Activated CD8-positive, alpha-beta T cell treated with anti-CD3 and anti-CD28 coated beads for 36 hours (primary cell): ENCODE data around the gene VAV2. TPM values are rescaled to one million over a fixed set of nuclear protein-coding genes. Genes with fewer than 3 reads are reported as not detected.

ENCODE experiments used
- ATAC-seq: fragments of 200-7000 bp; cut with Tn5 transposase; one replicate; pipeline ENCODE4 v1.10.0; 2021; ENCODE audit warnings: mild to moderate bottlenecking, moderate library complexity
- CTCF ChIA-PET: fragments of 350-600 bp; sonication (Branson Sonifier 250); formaldehyde crosslinking; loops from one replicate; lab custom pipeline; 2021; ENCODE audit warnings: antibody characterized with exemption; lab: Charles Lee
- POLR2A ChIA-PET: fragments of 350-600 bp; sonication (Branson Sonifier 250); formaldehyde crosslinking; loops from one replicate; lab custom pipeline; 2021; ENCODE audit warnings: antibody characterized with exemption; lab: Charles Lee
- DNase-seq: peaks from one replicate; pipeline ENCODE4 v3.0.0-alpha.2; 2020
- H3K27ac Mint-ChIP-seq: one replicate; pipeline ENCODE4 v1.8.0; 2021; ENCODE audit warnings: mild to moderate bottlenecking, mixed read lengths
- H3K27me3 Mint-ChIP-seq: one replicate; pipeline ENCODE4 v1.8.0; 2021; ENCODE audit warnings: mixed read lengths
- H3K36me3 Mint-ChIP-seq: one replicate; pipeline ENCODE4 v1.8.0; 2021; ENCODE audit warnings: low read depth, mixed read lengths
- H3K4me1 Mint-ChIP-seq: one replicate; pipeline ENCODE4 v1.8.0; 2021; ENCODE audit warnings: low read depth, mixed read lengths
- H3K4me3 Mint-ChIP-seq: one replicate; pipeline ENCODE4 v1.8.0; 2021; ENCODE audit warnings: mild to moderate bottlenecking, moderate library complexity, mixed read lengths
- H3K9me3 Mint-ChIP-seq: one replicate; pipeline ENCODE4 v1.8.0; 2021; ENCODE audit warnings: mixed read lengths
- CTCF ChIP-seq: fragments of 200-600 bp; IDR thresholded peaks from one replicate; pipeline ENCODE4 v1.8.0; 2022; ENCODE audit warnings: antibody characterized with exemption, mild to moderate bottlenecking
- intact Hi-C: fragments of 100-400 bp; cut with micrococcal nuclease; formaldehyde crosslinking; loops from one replicate; pipeline ENCODE4 v1.10.0; 2022
- total RNA-seq, 2 experiments: library from RNA; stranded (reverse); gene quantifications; one replicate each; pipeline ENCODE4 v1.2.3, GENCODE V29; 2021

The VAV2 gene
- total RNA-seq, 2 experiments from 2014 or later: 5.1 to 5.4 TPM

- Mint-ChIP-seq H3K36me3 (no peaks in the 10 kb centered on the region), H3K4me1 (no peaks in the 10 kb centered on the region), H3K4me3 (no peak overlapping the region), H3K27ac (no peak overlapping the region), H3K27me3 (no peaks in the 10 kb centered on the region), H3K9me3 (no peaks in the 10 kb centered on the region)
- intact Hi-C loops: no loop called here
- TF ChIP-seq CTCF: no peak
- CTCF ChIA-PET: interaction anchor here (1.0 kb wide), 1 partner anchor 14 kb away, joined by 3 read pairs; no protein-coding TSS in a partner anchor
- ATAC-seq (no peak), DNase-seq (no peak)
- POLR2A ChIA-PET: no interaction called here
Measured at GRCh38 chr9:133979921-133980863, 11.9 kb downstream of the VAV2 start.

GRCh38 chr9:133979273-133979920 lies 12.7 kb downstream of the VAV2 start:
- ChIA-PET POLR2A (no interaction called here), CTCF (interaction anchor here (0.9 kb wide), 1 partner anchor 14 kb away, joined by 3 read pairs; no protein-coding TSS in a partner anchor)
- H3K9me3 Mint-ChIP-seq: no peaks in the 10 kb centered on the region
- no peaks in the 10 kb centered on the region for H3K36me3 Mint-ChIP-seq
- DNase-seq (no peak), ATAC-seq (no peak)
- no peaks in the 10 kb centered on the region for H3K4me1 Mint-ChIP-seq
- no peak overlapping the region for H3K4me3 Mint-ChIP-seq
- H3K27ac Mint-ChIP-seq: no peak overlapping the region
- intact Hi-C loops: no loop called here
- no peak for TF ChIP-seq CTCF
- H3K27me3 Mint-ChIP-seq: no peaks in the 10 kb centered on the region

- no peaks in the 10 kb centered on the region for H3K27me3 Mint-ChIP-seq
- ATAC-seq (no peak), DNase-seq (no peak)
- TF ChIP-seq CTCF: no peak
- POLR2A ChIA-PET: no interaction called here
- H3K4me1 Mint-ChIP-seq: no peaks in the 10 kb centered on the region
- intact Hi-C loops: no loop called here
- CTCF ChIA-PET: interaction anchor here (0.9 kb wide), 1 partner anchor 14 kb away, joined by 3 read pairs; no protein-coding TSS in a partner anchor
- H3K27ac Mint-ChIP-seq: no peak overlapping the region
- H3K4me3 Mint-ChIP-seq: no peak overlapping the region
- H3K36me3 Mint-ChIP-seq: no peaks in the 10 kb centered on the region
- H3K9me3 Mint-ChIP-seq: no peaks in the 10 kb centered on the region
Measured at GRCh38 chr9:133978899-133979272, 13.2 kb downstream of the VAV2 start.

GRCh38 chr9:133978226-133978898 lies 13.8 kb downstream of the VAV2 start:
- Mint-ChIP-seq H3K4me3 (no peak overlapping the region), H3K27me3 (no peaks in the 10 kb centered on the region), H3K9me3 (no peaks in the 10 kb centered on the region), H3K27ac (no peak overlapping the region), H3K4me1 (no peaks in the 10 kb centered on the region), H3K36me3 (no peaks in the 10 kb centered on the region)
- no peak for TF ChIP-seq CTCF
- intact Hi-C loops: no loop called here
- ChIA-PET POLR2A (no interaction called here), CTCF (no interaction called here)
- DNase-seq: no peak
- ATAC-seq: no peak
